Activated CD8-positive, alpha-beta T cell treated with anti-CD3 and anti-CD28 coated beads, Interleukin-2, amount 10 ng/mL, durations not matched to agents 7 days and 5 days (primary cell): Measurements from ENCODE around the gene HPCAL4. TPM values are rescaled to one million over a fixed set of nuclear protein-coding genes. Genes with fewer than 3 reads are reported as not detected.

Experiments used
- ATAC-seq: fragments of 150-1000 bp; cut with Tn5 transposase; one replicate; pipeline ENCODE4 v1.10.0; 2021; ENCODE audit warnings: moderate library complexity
- CTCF ChIA-PET: fragments of 350-600 bp; sonication (Branson Sonifier 250); formaldehyde crosslinking; loops from one replicate; lab custom pipeline; 2021; ENCODE audit warnings: antibody characterized with exemption; lab: Charles Lee
- POLR2A ChIA-PET: fragments of 350-600 bp; sonication (Branson Sonifier 250); formaldehyde crosslinking; loops from one replicate; lab custom pipeline; 2021; ENCODE audit warnings: antibody characterized with exemption; lab: Charles Lee
- DNase-seq: peaks from one replicate; pipeline ENCODE4 v3.0.0-alpha.2; 2020
- H3K27ac Mint-ChIP-seq: one replicate; pipeline ENCODE4 v1.8.0; 2021; ENCODE audit warnings: mild to moderate bottlenecking, mixed read lengths
- H3K27me3 Mint-ChIP-seq: one replicate; pipeline ENCODE4 v1.8.0; 2021; ENCODE audit warnings: low read depth, mixed read lengths
- H3K36me3 Mint-ChIP-seq: one replicate; pipeline ENCODE4 v1.8.0; 2021; ENCODE audit warnings: low read depth, mixed read lengths
- H3K4me1 Mint-ChIP-seq: one replicate; pipeline ENCODE4 v1.8.0; 2021; ENCODE audit warnings: low read depth, mixed read lengths
- H3K4me3 Mint-ChIP-seq: one replicate; pipeline ENCODE4 v1.8.0; 2021; ENCODE audit warnings: mild to moderate bottlenecking, mixed read lengths
- H3K9me3 Mint-ChIP-seq: one replicate; pipeline ENCODE4 v1.8.0; 2022; ENCODE audit warnings: mixed read lengths; ENCODE audit not compliant: insufficient read depth
- total RNA-seq, 2 experiments: library from RNA; stranded (reverse); gene quantifications; one replicate each; pipeline ENCODE4 v1.2.3, GENCODE V29; 2021

HPCAL4 gene
- total RNA-seq, 2 experiments from 2014 or later, result 0.47 to 0.55 TPM

GRCh38 chr1:39726600-39726999 lies 35.4 kb upstream of the HPCAL4 start:
- Mint-ChIP-seq H3K27me3 (peaks cover 71% of the 10 kb centered on the region), H3K4me1 (peaks cover 9% of the 10 kb centered on the region), H3K4me3 (no peak overlapping the region), H3K9me3 (no peaks in the 10 kb centered on the region), H3K27ac (no peak overlapping the region), H3K36me3 (no peaks in the 10 kb centered on the region)
- POLR2A ChIA-PET, result interaction anchor here (2.6 kb wide), 1 partner anchor 12 kb away, joined by 9 read pairs; the partner anchor contains the start of gene PPIE
- ATAC-seq, result no peak
- CTCF ChIA-PET, result interaction anchor here (1.8 to 2.0 kb wide), 2 partner anchors 68 to 120 kb away, joined by 4 to 10 read pairs; no protein-coding TSS in a partner anchor
- DNase-seq, result no peak

- no peak overlapping the region for H3K4me3 Mint-ChIP-seq
- ATAC-seq (no peak), DNase-seq (peak; percentile 10)
- peaks cover 3% of the 10 kb centered on the region for H3K4me1 Mint-ChIP-seq
- no peak overlapping the region for H3K27ac Mint-ChIP-seq
- no peaks in the 10 kb centered on the region for H3K36me3 Mint-ChIP-seq
- ChIA-PET CTCF (interaction anchor here (2.9 to 4.0 kb wide), 2 partner anchors 13 to 116 kb away, joined by 7 to 17 read pairs; no protein-coding TSS in a partner anchor), POLR2A (interaction anchor here (0.6 kb wide), 1 partner anchor 16 kb away, joined by 5 read pairs; the partner anchor contains the start of gene PPIE)
- H3K9me3 Mint-ChIP-seq, result no peaks in the 10 kb centered on the region
- peaks cover 53% of the 10 kb centered on the region for H3K27me3 Mint-ChIP-seq
Observed at GRCh38 chr1:39722495-39722894, 31.3 kb upstream of the HPCAL4 start.

GRCh38 chr1:39721664-39722063 lies 30.4 kb upstream of the HPCAL4 start:
- ChIA-PET POLR2A (no interaction called here), CTCF (interaction anchor here (1.1 to 4.0 kb wide), 6 partner anchors 14 to 115 kb away, joined by 3 to 17 read pairs (median 6); partner anchors contain the start of gene PPIE)
- H3K27me3 Mint-ChIP-seq, result peaks cover 54% of the 10 kb centered on the region
- H3K4me1 Mint-ChIP-seq, result no peaks in the 10 kb centered on the region
- ATAC-seq, result no peak
- DNase-seq, result peak; percentile 17
- no peaks in the 10 kb centered on the region for H3K36me3 Mint-ChIP-seq
- no peak overlapping the region for H3K27ac Mint-ChIP-seq
- H3K9me3 Mint-ChIP-seq, result no peaks in the 10 kb centered on the region
- H3K4me3 Mint-ChIP-seq, result no peak overlapping the region

- peaks cover 53% of the 10 kb centered on the region for H3K27me3 Mint-ChIP-seq
Observed at GRCh38 chr1:39720094-39720999, 29.1 kb upstream of the HPCAL4 start.

GRCh38 chr1:39717809-39718208 lies 26.6 kb upstream of the HPCAL4 start:
- POLR2A ChIA-PET, result interaction anchor here (0.9 kb wide), 1 partner anchor 44 kb away, joined by 3 read pairs; no protein-coding TSS in a partner anchor

More at GRCh38 chr1:39720094-39720999, 29.1 kb upstream of the HPCAL4 start:
- DNase-seq (no peak), ATAC-seq (peak; percentile 67)
- Mint-ChIP-seq H3K9me3 (no peaks in the 10 kb centered on the region), H3K27ac (no peak overlapping the region), H3K4me1 (no peaks in the 10 kb centered on the region), H3K36me3 (no peaks in the 10 kb centered on the region), H3K4me3 (no peak overlapping the region)
- ChIA-PET CTCF (interaction anchor here (0.6 to 2.2 kb wide), 23 partner anchors 9 to 784 kb away, joined by 3 to 15 read pairs (median 3); partner anchors contain the start of gene PPIE), POLR2A (no interaction called here)

GRCh38 chr1:39713557-39713956 lies 22.3 kb upstream of the HPCAL4 start:
- H3K9me3 Mint-ChIP-seq, result no peaks in the 10 kb centered on the region

More at GRCh38 chr1:39717809-39718208, 26.6 kb upstream of the HPCAL4 start:
- no peak overlapping the region for H3K27ac Mint-ChIP-seq
- CTCF ChIA-PET, result interaction anchor here (0.9 to 1.7 kb wide), 4 partner anchors 20 to 82 kb away, joined by 3 to 7 read pairs (median 3); no protein-coding TSS in a partner anchor
- DNase-seq (peak; percentile 17), ATAC-seq (no peak)
- H3K36me3 Mint-ChIP-seq, result no peaks in the 10 kb centered on the region
- H3K9me3 Mint-ChIP-seq, result no peaks in the 10 kb centered on the region
- no peak overlapping the region for H3K4me3 Mint-ChIP-seq
- H3K4me1 Mint-ChIP-seq, result no peaks in the 10 kb centered on the region
- H3K27me3 Mint-ChIP-seq, result peaks cover 52% of the 10 kb centered on the region

GRCh38 chr1:39711966-39712340 lies 20.7 kb upstream of the HPCAL4 start:
- H3K27ac Mint-ChIP-seq, result no peak overlapping the region
- H3K4me3 Mint-ChIP-seq, result no peak overlapping the region
- H3K9me3 Mint-ChIP-seq, result no peaks in the 10 kb centered on the region
- peaks cover 31% of the 10 kb centered on the region for H3K27me3 Mint-ChIP-seq
- POLR2A ChIA-PET, result no interaction called here
- DNase-seq (no peak), ATAC-seq (no peak)
- CTCF ChIA-PET, result interaction anchor here (1.2 to 4.0 kb wide), 3 partner anchors 10 to 106 kb away, joined by 5 to 15 read pairs (median 11); no protein-coding TSS in a partner anchor
- H3K36me3 Mint-ChIP-seq, result no peaks in the 10 kb centered on the region
- no peaks in the 10 kb centered on the region for H3K4me1 Mint-ChIP-seq

More at GRCh38 chr1:39713557-39713956, 22.3 kb upstream of the HPCAL4 start:
- H3K27me3 Mint-ChIP-seq, result peaks cover 39% of the 10 kb centered on the region
- ChIA-PET CTCF (interaction anchor here (0.9 to 4.0 kb wide), 5 partner anchors 11 to 107 kb away, joined by 3 to 15 read pairs (median 3); no protein-coding TSS in a partner anchor), POLR2A (interaction anchor here (0.7 kb wide), 1 partner anchor 123 kb away, joined by 3 read pairs; no protein-coding TSS in a partner anchor)
- no peak overlapping the region for H3K4me3 Mint-ChIP-seq
- H3K4me1 Mint-ChIP-seq, result no peaks in the 10 kb centered on the region
- H3K27ac Mint-ChIP-seq, result no peak overlapping the region
- DNase-seq, result no peak
- no peak for ATAC-seq
- no peaks in the 10 kb centered on the region for H3K36me3 Mint-ChIP-seq

GRCh38 chr1:39711104-39711965 lies 20.1 kb upstream of the HPCAL4 start:
- ATAC-seq (no peak), DNase-seq (no peak)
- H3K27ac Mint-ChIP-seq, result no peak overlapping the region
- no peak overlapping the region for H3K4me3 Mint-ChIP-seq
- POLR2A ChIA-PET, result no interaction called here
- H3K36me3 Mint-ChIP-seq, result no peaks in the 10 kb centered on the region
- no peaks in the 10 kb centered on the region for H3K9me3 Mint-ChIP-seq
- H3K4me1 Mint-ChIP-seq, result no peaks in the 10 kb centered on the region
- H3K27me3 Mint-ChIP-seq, result peaks cover 26% of the 10 kb centered on the region
- CTCF ChIA-PET, result interaction anchor here (1.3 to 4.0 kb wide), 3 partner anchors 10 to 105 kb away, joined by 4 to 15 read pairs (median 7); no protein-coding TSS in a partner anchor

- Mint-ChIP-seq H3K36me3 (no peaks in the 10 kb centered on the region), H3K4me3 (no peak overlapping the region), H3K27ac (no peak overlapping the region), H3K9me3 (no peaks in the 10 kb centered on the region), H3K4me1 (no peaks in the 10 kb centered on the region), H3K27me3 (peaks cover 14% of the 10 kb centered on the region)
- ATAC-seq (no peak), DNase-seq (no peak)
- ChIA-PET POLR2A (no interaction called here), CTCF (no interaction called here)
Observed at GRCh38 chr1:39707506-39707905, 16.3 kb upstream of the HPCAL4 start.

GRCh38 chr1:39704757-39705156 lies 13.5 kb upstream of the HPCAL4 start:
- ChIA-PET POLR2A (no interaction called here), CTCF (interaction anchor here (0.7 to 1.5 kb wide), 5 partner anchors 13 to 99 kb away, joined by 3 to 7 read pairs (median 3); partner anchors contain the start of gene HPCAL4)
- Mint-ChIP-seq H3K27ac (no peak overlapping the region), H3K9me3 (no peaks in the 10 kb centered on the region), H3K4me1 (no peaks in the 10 kb centered on the region), H3K4me3 (no peak overlapping the region), H3K36me3 (no peaks in the 10 kb centered on the region), H3K27me3 (peaks cover 20% of the 10 kb centered on the region)
- ATAC-seq (no peak), DNase-seq (no peak)

- no peak for ATAC-seq
- Mint-ChIP-seq H3K27me3 (peaks cover 34% of the 10 kb centered on the region), H3K27ac (no peak overlapping the region), H3K4me1 (no peaks in the 10 kb centered on the region), H3K36me3 (no peaks in the 10 kb centered on the region), H3K9me3 (no peaks in the 10 kb centered on the region), H3K4me3 (no peak overlapping the region)
- no peak for DNase-seq
- CTCF ChIA-PET, result interaction anchor here (0.7 to 2.5 kb wide), 6 partner anchors 14 to 99 kb away, joined by 3 to 12 read pairs (median 4); partner anchors contain the start of genes NT5C1A and PPIE
- POLR2A ChIA-PET, result interaction anchor here (1.0 kb wide), 1 partner anchor 36 kb away, joined by 3 read pairs; no protein-coding TSS in a partner anchor
Observed at GRCh38 chr1:39701049-39701439, 9.8 kb upstream of the HPCAL4 start.
